GM21528 (cell line): ENCODE results near the gene LGALS9B.
"Not testable (repeated sequence)": the region's sequence is repeated elsewhere in the genome, so short reads cannot be mapped to it uniquely, and the experiment has no call there.

Experiments
- ATAC-seq: cut with Tn5 transposase; IDR thresholded peaks from one replicate; pipeline ENCODE4 v1.9.1; 2021; ENCODE audit warnings: mild to moderate bottlenecking, moderate library complexity; ENCODE audit not compliant: unreplicated experiment, low FRiP score

LGALS9B gene

GRCh38 chr17:20467447-20467846 lies at the start of gene LGALS9B:
LGALS9B (minus strand) TSS chr17:20467539; CDS start chr17:20467470, 69 bp downstream.
- not testable (repeated sequence) for ATAC-seq

DNA sequence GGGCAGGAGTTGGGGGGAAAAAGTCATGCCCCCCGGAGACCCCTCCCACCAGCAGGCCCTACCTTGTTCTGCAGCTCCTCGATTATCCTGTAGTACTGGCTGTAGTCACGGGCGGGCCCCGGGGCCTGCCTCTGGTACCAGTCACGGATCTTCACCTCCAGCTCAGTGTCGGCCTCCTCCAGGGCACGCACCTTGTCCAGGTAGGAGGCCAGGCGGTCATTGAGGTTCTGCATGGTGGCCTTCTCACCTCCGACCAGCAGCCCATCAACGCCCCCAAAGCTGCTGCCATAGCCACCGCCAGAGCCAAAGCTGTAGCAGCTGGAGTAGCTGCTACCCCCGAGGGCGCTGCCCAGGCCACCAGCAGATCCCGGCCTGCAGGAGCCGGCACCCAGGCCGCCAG lies 49.6 kb upstream of the LGALS9B start:
- ATAC-seq, result not testable (repeated sequence)

DNA sequence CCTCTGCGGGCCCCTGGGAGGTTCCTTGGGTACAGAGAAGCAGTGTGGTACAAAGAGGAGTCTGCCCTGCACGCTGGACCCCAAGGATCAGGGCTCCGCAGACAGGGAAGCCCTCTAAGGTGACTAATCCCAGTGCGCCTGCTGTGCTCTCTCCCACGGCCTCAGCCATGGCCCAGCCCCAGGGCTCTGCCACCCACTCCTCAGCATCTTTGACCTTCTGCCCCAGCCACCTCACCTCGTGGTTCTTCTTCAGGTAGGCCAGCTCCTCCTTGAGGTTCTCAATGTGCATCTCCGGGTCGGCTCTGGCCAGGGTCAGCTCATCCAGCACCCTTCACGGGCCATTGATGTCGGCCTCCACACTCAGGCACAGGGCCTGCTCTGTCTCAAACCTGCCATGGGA lies 47.8 kb upstream of the LGALS9B start:
- ATAC-seq, result not testable (repeated sequence)

DNA sequence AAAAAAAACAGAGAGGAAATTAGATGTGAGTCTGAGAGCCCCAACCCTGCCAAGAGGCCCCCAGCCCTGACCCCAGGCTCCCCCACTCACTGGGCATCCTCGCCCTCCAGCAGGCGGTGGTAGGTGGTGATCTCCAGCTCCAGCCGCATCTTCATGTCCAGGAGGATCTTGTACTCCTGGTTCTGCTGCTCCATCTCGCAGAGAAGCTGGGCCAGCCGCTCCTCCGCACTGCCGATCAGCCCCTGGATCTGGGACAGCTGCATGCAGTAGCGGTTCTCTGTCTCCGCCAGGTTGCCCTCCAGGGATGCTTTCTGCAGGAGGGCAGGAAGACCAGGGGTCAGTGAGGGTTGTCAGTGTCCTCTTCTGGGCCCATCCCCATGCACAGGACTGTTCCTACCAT lies 46.2 kb upstream of the LGALS9B start:
- ATAC-seq, result not testable (repeated sequence)

GRCh38 chr17:20512378-20512777 lies 45.0 kb upstream of the LGALS9B start:
- not testable (repeated sequence) for ATAC-seq

DNA sequence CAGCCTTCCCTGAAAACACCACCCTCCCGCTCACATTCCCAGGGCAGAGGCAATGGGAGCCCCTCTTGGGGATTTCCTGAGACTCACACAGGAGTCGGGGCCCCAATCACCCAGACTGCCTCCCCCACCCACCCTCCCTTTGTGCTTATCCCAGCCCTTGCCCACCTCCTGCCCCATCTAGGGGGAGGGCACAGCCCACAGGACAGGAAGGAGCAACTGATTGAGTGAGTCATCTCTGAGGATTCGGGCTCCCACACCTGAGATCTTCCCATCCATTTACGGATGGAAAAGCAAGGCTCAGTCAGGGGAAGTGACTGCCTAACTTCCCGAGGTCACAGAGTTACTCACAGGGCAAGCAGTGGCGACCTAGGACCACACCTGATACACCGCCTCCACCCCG lies 44.4 kb upstream of the LGALS9B start:
- ATAC-seq, result not testable (repeated sequence)

DNA sequence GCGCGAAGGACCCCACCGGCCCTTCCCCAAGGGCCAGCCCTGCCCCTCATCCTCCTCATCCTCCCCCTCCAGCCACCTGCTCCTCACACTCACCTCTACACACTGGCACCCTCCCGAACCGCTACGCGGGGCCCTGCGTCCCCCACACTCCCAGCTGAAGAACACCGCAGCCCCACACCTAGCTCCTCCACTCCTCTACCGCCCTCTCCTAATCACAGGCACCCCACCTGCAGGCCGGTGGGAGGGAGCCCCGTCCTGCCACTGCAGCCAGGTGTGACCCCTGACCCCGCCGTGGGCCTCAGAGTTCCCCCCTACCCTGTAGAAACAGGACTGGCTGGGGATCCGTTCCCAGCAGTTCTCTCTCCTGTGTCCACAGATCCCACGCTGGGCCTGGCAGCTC lies 38.0 kb upstream of the LGALS9B start:
- ATAC-seq, result not testable (repeated sequence)

- not testable (repeated sequence) for ATAC-seq
Measured at GRCh38 chr17:20504388-20505066, 37.2 kb upstream of the LGALS9B start.

DNA sequence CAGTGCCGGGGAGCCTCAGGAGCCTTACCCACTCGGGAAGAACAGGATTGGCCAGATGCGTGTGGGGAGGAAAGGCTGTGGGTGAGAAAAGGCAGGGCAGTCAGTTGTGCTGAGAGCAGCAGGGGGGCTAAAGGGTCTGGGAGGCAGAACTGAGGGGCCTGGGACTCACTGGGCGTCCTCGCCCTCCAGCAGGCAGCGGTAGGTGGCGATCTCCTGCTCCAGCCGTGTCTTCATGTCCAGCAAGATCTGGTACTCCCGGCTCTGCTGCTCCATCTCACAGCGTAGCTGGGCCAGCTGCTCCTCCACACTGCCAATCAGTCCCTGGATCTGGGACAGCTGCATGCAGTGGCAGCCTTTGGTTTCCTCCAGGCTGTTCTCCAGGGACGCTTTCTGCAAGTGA lies 34.6 kb upstream of the LGALS9B start:
- not testable (repeated sequence) for ATAC-seq

DNA sequence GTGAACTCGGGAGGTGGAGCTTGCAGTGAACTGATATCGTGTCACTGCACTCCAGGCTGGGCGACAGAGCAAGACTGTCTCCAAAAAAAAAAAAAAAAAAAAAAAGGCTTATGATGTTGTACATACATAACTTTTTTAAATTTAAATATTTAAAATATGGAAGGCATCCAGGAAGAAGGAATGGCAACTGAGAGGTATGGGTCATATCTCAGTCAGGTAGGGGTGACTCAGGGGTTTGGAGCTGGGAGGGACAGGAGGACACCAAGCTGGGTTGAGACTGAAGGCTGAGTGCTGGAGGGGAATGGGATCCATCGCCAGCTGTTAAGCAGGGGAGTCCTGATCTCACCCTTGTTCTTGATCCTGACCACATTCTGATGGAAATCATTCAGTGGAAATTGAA lies 33.0 kb upstream of the LGALS9B start:
- not testable (repeated sequence) for ATAC-seq

GRCh38 chr17:20495420-20495819 lies 28.1 kb upstream of the LGALS9B start:
- ATAC-seq, result not testable (repeated sequence)

DNA sequence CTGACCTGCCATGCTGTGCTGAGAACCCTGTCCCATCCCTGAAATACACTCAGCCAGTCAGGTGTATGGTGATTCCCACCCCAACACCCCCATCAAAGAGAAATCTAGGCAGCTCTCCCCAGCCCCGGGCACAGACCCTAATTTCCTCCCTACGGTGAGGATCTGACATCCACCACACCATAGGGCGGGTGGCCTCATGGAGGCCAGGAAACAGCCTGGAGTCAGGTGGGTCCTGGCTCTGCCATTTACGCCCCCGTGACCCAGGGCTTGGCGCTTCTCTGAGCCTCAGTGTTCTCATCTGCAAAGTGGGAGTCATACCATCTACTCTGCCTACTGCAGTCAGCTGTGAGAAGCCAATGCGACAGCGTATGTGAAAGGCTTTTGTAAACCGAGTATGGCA lies 27.4 kb upstream of the LGALS9B start:
- ATAC-seq, result not testable (repeated sequence)

- not testable (repeated sequence) for ATAC-seq
Measured at GRCh38 chr17:20494147-20494546, 26.8 kb upstream of the LGALS9B start.

- not testable (repeated sequence) for ATAC-seq
Measured at GRCh38 chr17:20492971-20493370, 25.6 kb upstream of the LGALS9B start.

- not testable (repeated sequence) for ATAC-seq
Measured at GRCh38 chr17:20492099-20492498, 24.8 kb upstream of the LGALS9B start.

- ATAC-seq, result not testable (repeated sequence)
Measured at GRCh38 chr17:20484930-20485329, 17.6 kb upstream of the LGALS9B start.

- ATAC-seq, result not testable (repeated sequence)
Measured at GRCh38 chr17:20479889-20480591, 12.7 kb upstream of the LGALS9B start.

- ATAC-seq, result not testable (repeated sequence)
Measured at GRCh38 chr17:20477398-20478071, 10.2 kb upstream of the LGALS9B start.

DNA sequence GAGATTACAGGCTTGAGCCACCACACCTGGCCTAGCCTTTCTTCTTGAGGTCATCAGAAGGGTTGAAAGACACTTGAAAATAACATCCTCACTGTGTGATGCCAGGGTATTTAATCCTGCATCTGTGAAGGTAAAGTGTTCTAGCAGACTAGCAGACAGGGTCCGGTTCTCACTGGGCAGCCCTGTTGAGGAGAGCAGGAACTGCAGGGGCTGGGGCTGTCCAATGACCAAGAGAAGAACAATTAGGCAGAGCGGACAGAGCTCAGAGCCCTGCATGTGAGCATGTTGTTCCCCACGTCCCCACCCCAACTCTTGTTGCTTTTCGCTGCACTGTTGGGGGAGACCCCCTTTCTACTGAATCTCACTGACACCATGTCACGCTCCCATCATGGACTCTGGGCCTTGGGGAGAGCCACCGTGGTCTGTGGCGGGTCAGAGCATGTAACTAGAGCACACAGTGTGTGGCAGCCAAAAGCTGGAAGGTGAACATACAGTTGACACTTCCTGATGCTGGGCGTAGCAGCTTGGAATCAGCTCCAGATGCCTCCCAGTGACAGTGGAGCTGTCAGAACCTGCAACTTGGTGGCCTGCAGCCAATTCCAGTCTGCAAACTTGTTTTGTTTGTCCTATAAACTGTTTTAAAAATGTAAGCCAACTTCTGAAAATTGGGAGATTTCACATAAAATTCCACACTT lies 7.9 kb upstream of the LGALS9B start:
- not testable (repeated sequence) for ATAC-seq

- not testable (repeated sequence) for ATAC-seq
Measured at GRCh38 chr17:20474081-20474480, 6.7 kb upstream of the LGALS9B start.

GRCh38 chr17:20469946-20470345 lies 2.6 kb upstream of the LGALS9B start:
- not testable (repeated sequence) for ATAC-seq
